Stimulated activated naive CD4-positive, alpha-beta T cell treated with Interleukin-2 at 50 U/mL for 16 hours (primary cell): ENCODE results near the gene FAM171A1.
"Not testable (repeated sequence)": the region's sequence is repeated elsewhere in the genome, so short reads cannot be mapped to it uniquely, and the experiment has no call there.

Experiments
- DNase-seq: peaks from one replicate; lab custom pipeline; 2025; lab: John Stamatoyannopoulos, UW

The FAM171A1 gene

GRCh38 chr10:15344876-15345285 is 26.2 kb downstream of the FAM171A1 start:
- no peak for DNase-seq

GRCh38 chr10:15344256-15344875 is 26.7 kb downstream of the FAM171A1 start:
- no peak for DNase-seq

- no peak for DNase-seq
Observed at GRCh38 chr10:15342970-15343369, 28.1 kb downstream of the FAM171A1 start.

DNA sequence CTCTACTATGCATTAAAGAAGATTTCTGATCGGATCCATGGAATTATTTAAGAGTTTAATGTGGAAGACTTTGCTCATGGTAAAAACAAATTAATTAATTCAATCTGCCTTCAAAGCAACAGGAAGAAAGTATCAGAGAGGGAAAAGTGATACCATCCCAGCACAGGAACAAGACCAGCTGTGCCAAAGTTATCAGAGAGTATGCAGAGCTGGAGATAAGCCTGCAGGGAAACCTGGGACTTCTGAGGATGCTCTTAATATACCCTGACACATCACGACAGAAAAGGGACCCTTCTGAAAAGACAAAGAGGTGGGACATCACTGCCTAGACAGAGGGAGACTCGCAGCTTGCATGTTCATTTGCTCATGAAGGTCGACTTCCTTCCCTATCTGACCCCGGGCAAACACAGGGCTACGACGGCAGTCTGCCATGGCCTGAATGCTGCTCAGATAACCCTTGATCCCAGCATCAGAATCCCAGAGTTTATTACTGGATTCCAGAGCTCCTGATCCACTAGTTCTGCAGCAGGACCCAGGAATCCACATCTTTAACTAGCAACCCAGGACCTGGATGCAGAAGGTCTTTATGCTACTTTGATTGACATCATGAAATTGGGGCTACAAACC is 29.5 kb downstream of the FAM171A1 start:
- no peak for DNase-seq

- no peak for DNase-seq
Observed at GRCh38 chr10:15339892-15340291, 31.2 kb downstream of the FAM171A1 start.

DNA sequence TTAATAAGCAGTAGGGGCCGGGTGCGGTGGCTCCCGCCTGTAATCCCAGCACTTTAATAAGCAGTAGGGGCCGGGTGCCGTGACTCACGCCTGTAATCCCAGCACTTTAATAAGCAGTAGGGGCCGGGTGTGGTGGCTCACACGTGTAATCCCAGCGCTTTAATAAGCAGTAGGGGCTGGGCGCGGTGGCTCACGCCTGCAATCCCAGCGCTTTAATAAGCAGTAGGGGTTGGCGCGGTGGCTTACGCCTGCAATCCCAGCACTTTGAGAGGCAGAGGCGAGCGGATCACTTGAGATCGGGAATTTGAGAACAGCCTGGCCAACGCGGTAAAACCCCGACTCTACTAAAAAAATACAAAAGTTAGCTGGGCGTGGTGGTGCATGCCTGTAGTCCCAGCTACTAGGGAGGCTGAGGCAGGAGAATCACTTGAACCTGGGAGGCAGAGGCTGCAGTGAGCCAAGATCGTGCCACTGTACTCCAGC is 33.6 kb downstream of the FAM171A1 start:
- DNase-seq: not testable (repeated sequence)

- DNase-seq: no peak
Observed at GRCh38 chr10:15336211-15336610, 34.9 kb downstream of the FAM171A1 start.

GRCh38 chr10:15335508-15335907 is 35.6 kb downstream of the FAM171A1 start:
- DNase-seq: no peak

DNA sequence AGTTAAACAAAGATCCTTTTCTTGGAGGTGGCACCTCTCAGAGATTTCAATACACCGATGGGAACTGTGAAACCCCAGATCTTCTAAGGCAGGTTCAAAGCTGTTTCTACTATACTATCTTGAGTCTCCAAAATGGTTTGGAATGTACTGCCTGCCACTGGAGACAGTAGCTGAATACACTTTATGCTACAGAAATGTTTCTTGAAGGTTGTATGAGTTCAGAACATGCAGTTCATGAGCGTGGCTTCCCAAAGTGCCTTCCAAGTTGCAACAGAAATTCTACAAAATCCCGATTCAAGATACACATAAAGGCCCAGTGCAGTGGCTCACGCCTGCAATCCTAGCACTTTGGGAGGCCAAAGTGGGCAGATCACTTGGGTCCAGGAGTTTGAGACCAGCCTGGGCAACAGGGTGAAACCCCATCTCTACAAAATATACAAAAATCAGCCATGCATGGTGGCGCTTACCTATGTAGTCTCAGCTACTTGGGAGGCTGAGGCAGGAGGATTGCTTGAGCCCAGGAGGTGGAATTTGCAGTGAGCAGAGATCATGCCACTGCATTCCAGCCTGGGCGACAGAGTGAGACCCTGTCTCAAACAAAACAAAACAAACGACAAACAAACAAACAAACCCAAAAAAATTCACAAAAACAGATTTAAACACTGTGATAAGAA is 36.3 kb downstream of the FAM171A1 start:
- DNase-seq: no peak

GRCh38 chr10:15333909-15334649 is 37.0 kb downstream of the FAM171A1 start:
- no peak for DNase-seq

DNA sequence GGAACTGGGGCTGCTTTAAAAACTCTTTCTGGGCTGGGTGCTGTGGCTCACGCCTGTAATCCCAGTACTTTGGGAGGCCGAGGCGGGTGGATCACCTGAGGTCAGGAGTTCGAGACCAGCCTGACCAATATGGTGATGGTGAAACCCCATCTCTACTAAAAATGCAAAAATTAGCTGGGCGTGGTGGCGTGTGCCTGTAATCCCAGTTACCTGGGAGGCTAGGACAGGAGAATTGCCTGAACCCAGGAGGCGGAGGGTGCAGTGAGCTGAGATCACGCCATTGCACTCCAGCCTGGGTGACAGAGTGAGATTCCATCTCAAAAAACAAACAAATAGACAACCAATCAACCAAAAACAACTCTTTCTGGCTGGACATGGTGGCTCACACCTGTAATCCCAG is 37.9 kb downstream of the FAM171A1 start:
- DNase-seq: not testable (repeated sequence)

DNA sequence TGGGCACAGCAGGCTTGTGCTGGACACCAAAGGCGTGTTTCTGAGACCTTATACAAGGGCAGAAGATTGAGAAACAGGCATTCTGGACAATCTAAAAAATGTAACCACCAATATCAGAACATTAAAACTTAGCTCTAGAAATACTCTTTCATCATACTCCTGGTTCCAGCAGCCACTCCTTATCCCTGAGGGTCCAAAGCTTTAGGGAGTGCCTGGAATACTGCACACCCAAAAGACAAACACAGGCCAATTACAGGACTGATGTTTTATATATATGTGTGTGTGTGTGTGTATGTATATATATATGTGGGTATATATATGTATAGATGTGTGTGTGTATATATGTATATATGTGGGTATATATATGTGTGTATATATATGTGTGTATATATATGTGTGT is 39.6 kb downstream of the FAM171A1 start:
- no peak for DNase-seq

GRCh38 chr10:15329437-15329836 is 41.7 kb downstream of the FAM171A1 start:
- DNase-seq: no peak

DNA sequence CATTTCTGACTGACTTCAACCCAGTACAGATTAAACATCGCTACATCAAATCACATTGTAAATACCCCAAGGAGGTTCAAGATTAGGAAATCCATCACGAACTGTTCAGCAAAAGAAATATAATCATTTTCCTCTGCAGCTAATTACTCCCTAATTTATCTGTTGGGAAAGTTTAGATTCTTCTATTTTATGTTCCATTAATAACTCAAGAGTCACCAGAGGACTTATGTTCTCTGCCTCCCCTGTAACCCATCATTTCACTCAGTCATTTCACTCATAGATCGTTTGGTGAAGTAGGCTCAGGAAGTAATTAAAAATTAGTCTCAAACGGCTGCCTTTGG is 45.2 kb downstream of the FAM171A1 start:
- no peak for DNase-seq

DNA sequence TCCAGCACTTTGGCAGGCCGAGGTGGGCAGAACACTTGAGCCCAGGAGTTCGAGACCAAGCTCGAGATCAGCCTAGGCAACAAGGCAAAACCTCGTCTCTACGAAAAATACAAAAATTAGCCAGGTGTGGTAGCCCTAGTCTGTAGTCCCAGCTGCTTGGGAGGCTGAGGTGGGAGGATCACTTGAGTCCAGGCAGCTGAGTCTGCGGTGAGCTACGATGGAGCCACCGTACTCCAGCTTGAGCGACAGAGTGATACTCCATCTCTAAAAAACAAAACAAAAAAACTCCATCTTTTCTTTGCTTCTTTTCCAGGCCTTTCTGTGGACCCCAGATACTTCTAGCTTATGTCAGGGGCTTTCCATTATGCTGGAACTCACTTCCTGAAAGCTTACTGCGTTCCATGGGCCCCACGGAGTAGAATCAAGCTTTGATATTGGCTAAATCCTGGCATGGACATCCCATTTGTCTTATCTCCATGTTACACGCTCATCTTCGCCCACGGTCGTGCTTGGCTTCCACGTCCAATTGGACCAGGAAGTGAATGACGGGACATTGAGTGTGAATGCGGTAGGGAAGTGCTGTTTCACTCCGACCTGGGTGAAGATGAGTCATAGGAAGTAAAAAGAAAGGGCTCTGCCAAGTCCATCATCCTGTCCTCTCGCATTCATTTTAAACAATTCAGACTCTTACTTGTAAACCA is 45.7 kb downstream of the FAM171A1 start:
- DNase-seq: no peak

DNA sequence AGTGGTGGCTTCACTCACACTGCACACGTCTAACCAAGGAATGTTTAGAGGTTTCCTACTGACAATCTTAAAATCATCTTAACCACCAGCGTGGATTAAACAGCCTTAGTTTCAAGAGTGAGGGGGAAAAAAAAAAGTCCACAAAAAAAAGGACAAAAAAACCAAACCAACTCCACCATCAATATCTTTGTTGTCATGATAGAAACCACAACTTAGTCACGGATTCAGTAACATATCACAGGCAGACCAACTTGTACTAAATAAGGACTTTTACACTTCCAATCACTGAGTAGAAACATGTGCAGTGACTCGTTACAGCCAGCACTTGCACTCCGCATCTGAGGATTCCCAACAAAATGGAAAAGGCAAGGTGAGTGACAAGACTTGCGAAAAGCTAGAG is 46.5 kb downstream of the FAM171A1 start:
- no peak for DNase-seq

GRCh38 chr10:15324113-15324512 is 47.0 kb downstream of the FAM171A1 start:
- DNase-seq: no peak

GRCh38 chr10:15322356-15322755 is 48.7 kb downstream of the FAM171A1 start:
- DNase-seq: no peak

GRCh38 chr10:15321431-15322341 is 49.4 kb downstream of the FAM171A1 start:
- DNase-seq: no peak

GRCh38 chr10:15320522-15321203 is 50.4 kb downstream of the FAM171A1 start:
- DNase-seq: no peak
